Activated CD4-positive, alpha-beta T cell treated with anti-CD3 and anti-CD28 coated beads, Interleukin-2, amount 10 ng/mL, durations not matched to agents 24 days and 14 days (primary cell): ENCODE data around the gene PLVAP. TPM values are rescaled to one million over a fixed set of nuclear protein-coding genes. Genes with fewer than 3 reads are reported as not detected.

Experiments
- DNase-seq: peaks from one replicate; pipeline ENCODE4 v3.0.0; 2022
- H3K27ac Mint-ChIP-seq: one replicate; pipeline ENCODE4 v1.8.0; 2022; ENCODE audit warnings: mild to moderate bottlenecking, mixed read lengths
- H3K27me3 Mint-ChIP-seq: one replicate; pipeline ENCODE4 v1.8.0; 2022; ENCODE audit warnings: mixed read lengths
- H3K36me3 Mint-ChIP-seq: one replicate; pipeline ENCODE4 v1.8.0; 2022; ENCODE audit warnings: low read depth, mild to moderate bottlenecking, mixed read lengths
- H3K4me1 Mint-ChIP-seq: one replicate; pipeline ENCODE4 v1.8.0; 2021; ENCODE audit warnings: mixed read lengths
- H3K4me3 Mint-ChIP-seq: one replicate; pipeline ENCODE4 v1.8.0; 2022; ENCODE audit warnings: mild to moderate bottlenecking, moderate library complexity, mixed read lengths
- H3K9me3 Mint-ChIP-seq: one replicate; pipeline ENCODE4 v1.8.0; 2021; ENCODE audit warnings: mixed read lengths
- intact Hi-C: fragments of 100-400 bp; cut with micrococcal nuclease; formaldehyde crosslinking; loops from one replicate; pipeline ENCODE4 v1.15.1; 2023
- total RNA-seq: library from RNA; stranded (reverse); gene quantifications from 2 replicates; pipeline ENCODE4 v1.2.3, GENCODE V29; 2022

Gene PLVAP
- total RNA-seq, result not detected in 2 replicates

- DNase-seq, result no peak
- H3K4me1 Mint-ChIP-seq, result peaks cover 2% of the 10 kb centered on the region
- no peak within 1 kb of the TSS for H3K4me3 Mint-ChIP-seq
- no peak within 1 kb of the TSS for H3K27ac Mint-ChIP-seq
- no peaks in the 10 kb centered on the region for H3K9me3 Mint-ChIP-seq
- intact Hi-C loops, result no loop called here
- H3K36me3 Mint-ChIP-seq, result peaks cover 2% of the 10 kb centered on the region
- H3K27me3 Mint-ChIP-seq, result peaks cover 6% of the 10 kb centered on the region
Observed at GRCh38 chr19:17376935-17377600, at the start of gene PLVAP. Gene PLVAP, minus strand, starts transcription at chr19:17377342. Its CDS starts 54 bp downstream, at chr19:17377288.

GRCh38 chr19:17424743-17425365 is 47.7 kb upstream of the PLVAP start:
- Mint-ChIP-seq H3K4me3 (no peak overlapping the region), H3K27me3 (no peaks in the 10 kb centered on the region), H3K9me3 (no peaks in the 10 kb centered on the region), H3K27ac (no peak overlapping the region), H3K4me1 (peaks cover 13% of the 10 kb centered on the region), H3K36me3 (peaks cover 8% of the 10 kb centered on the region)
- intact Hi-C loops, result no loop called here
- DNase-seq, result peak; percentile 83

- Mint-ChIP-seq H3K9me3 (no peaks in the 10 kb centered on the region), H3K27me3 (no peaks in the 10 kb centered on the region), H3K4me1 (peaks cover 22% of the 10 kb centered on the region), H3K27ac (no peak overlapping the region), H3K4me3 (no peak overlapping the region), H3K36me3 (peaks cover 10% of the 10 kb centered on the region)
- no peak for DNase-seq
- intact Hi-C loops, result no loop called here
Observed at GRCh38 chr19:17423429-17424208, 46.5 kb upstream of the PLVAP start.

GRCh38 chr19:17421942-17422341 is 44.8 kb upstream of the PLVAP start:
- Mint-ChIP-seq H3K4me1 (peaks cover 23% of the 10 kb centered on the region), H3K4me3 (no peak overlapping the region), H3K27me3 (no peaks in the 10 kb centered on the region), H3K36me3 (peaks cover 12% of the 10 kb centered on the region), H3K27ac (no peak overlapping the region), H3K9me3 (no peaks in the 10 kb centered on the region)
- intact Hi-C loops, result no loop called here
- DNase-seq, result no peak

- Mint-ChIP-seq H3K9me3 (no peaks in the 10 kb centered on the region), H3K4me3 (peak overlapping the region; percentile 92), H3K4me1 (peaks cover 23% of the 10 kb centered on the region), H3K36me3 (peaks cover 19% of the 10 kb centered on the region), H3K27ac (peak overlapping the region; percentile 83), H3K27me3 (no peaks in the 10 kb centered on the region)
- DNase-seq, result peak; percentile 78
- intact Hi-C loops, result no loop called here
Observed at GRCh38 chr19:17420475-17420924, 43.4 kb upstream of the PLVAP start.

- Mint-ChIP-seq H3K4me3 (peak within 1 kb of the TSS; percentile 92), H3K36me3 (peaks cover 24% of the 10 kb centered on the region), H3K27ac (peak within 1 kb of the TSS; percentile 91), H3K9me3 (no peaks in the 10 kb centered on the region), H3K4me1 (peaks cover 23% of the 10 kb centered on the region), H3K27me3 (no peaks in the 10 kb centered on the region)
- DNase-seq, result peak; percentile 98
- intact Hi-C loops, result loop anchor here (1.0 to 10.0 kb wide), 4 partner anchors 15 to 435 kb away; partner anchors contain the start of genes BST2, MRPL34 and RPL18A
Observed at GRCh38 chr19:17419621-17420474, 42.7 kb upstream of the PLVAP start, which contains the start of gene MVB12A. Gene MVB12A, plus strand, starts transcription at chr19:17420047. Its CDS starts 89 bp downstream, at chr19:17420136.

GRCh38 chr19:17419154-17419620 is 42.0 kb upstream of the PLVAP start:
- peak; percentile 60 for DNase-seq
- H3K4me3 Mint-ChIP-seq, result peak overlapping the region; percentile 92
- H3K27ac Mint-ChIP-seq, result peak overlapping the region; percentile 91
- H3K27me3 Mint-ChIP-seq, result no peaks in the 10 kb centered on the region
- H3K36me3 Mint-ChIP-seq, result peaks cover 27% of the 10 kb centered on the region
- H3K9me3 Mint-ChIP-seq, result no peaks in the 10 kb centered on the region
- intact Hi-C loops, result loop anchor here (1.0 to 10.0 kb wide), 4 partner anchors 14 to 436 kb away; partner anchors contain the start of genes BST2, MRPL34 and RPL18A
- H3K4me1 Mint-ChIP-seq, result peaks cover 18% of the 10 kb centered on the region

GRCh38 chr19:17418710-17419109 is 41.6 kb upstream of the PLVAP start:
- no peak for DNase-seq
- Mint-ChIP-seq H3K27ac (peak overlapping the region; percentile 91), H3K27me3 (no peaks in the 10 kb centered on the region), H3K4me1 (peaks cover 18% of the 10 kb centered on the region), H3K36me3 (peaks cover 30% of the 10 kb centered on the region), H3K4me3 (peak overlapping the region; percentile 92), H3K9me3 (no peaks in the 10 kb centered on the region)
- intact Hi-C loops, result loop anchor here (1.0 to 10.0 kb wide), 4 partner anchors 13 to 436 kb away; partner anchors contain the start of genes BST2, MRPL34 and RPL18A

GRCh38 chr19:17415121-17415520 is 38.0 kb upstream of the PLVAP start:
- Mint-ChIP-seq H3K27me3 (no peaks in the 10 kb centered on the region), H3K4me1 (peaks cover 21% of the 10 kb centered on the region), H3K4me3 (no peak overlapping the region), H3K9me3 (no peaks in the 10 kb centered on the region), H3K27ac (no peak overlapping the region), H3K36me3 (peaks cover 39% of the 10 kb centered on the region)
- intact Hi-C loops, result loop anchor here (10.0 kb wide), 1 partner anchor 440 kb away; the partner anchor contains the start of gene RPL18A
- no peak for DNase-seq

GRCh38 chr19:17414097-17414496 is 37.0 kb upstream of the PLVAP start:
- H3K4me1 Mint-ChIP-seq, result peaks cover 16% of the 10 kb centered on the region
- DNase-seq, result no peak
- H3K4me3 Mint-ChIP-seq, result no peak overlapping the region
- H3K27me3 Mint-ChIP-seq, result no peaks in the 10 kb centered on the region
- H3K36me3 Mint-ChIP-seq, result peaks cover 40% of the 10 kb centered on the region
- intact Hi-C loops, result loop anchor here (10.0 kb wide), 1 partner anchor 441 kb away; the partner anchor contains the start of gene RPL18A
- H3K9me3 Mint-ChIP-seq, result no peaks in the 10 kb centered on the region
- H3K27ac Mint-ChIP-seq, result no peak overlapping the region

GRCh38 chr19:17411801-17412200 is 34.7 kb upstream of the PLVAP start:
- H3K9me3 Mint-ChIP-seq, result no peaks in the 10 kb centered on the region
- H3K27ac Mint-ChIP-seq, result no peak overlapping the region
- H3K36me3 Mint-ChIP-seq, result peaks cover 41% of the 10 kb centered on the region
- no peaks in the 10 kb centered on the region for H3K27me3 Mint-ChIP-seq
- intact Hi-C loops, result loop anchor here (10.0 kb wide), 1 partner anchor 443 kb away; the partner anchor contains the start of gene RPL18A
- no peak overlapping the region for H3K4me3 Mint-ChIP-seq
- peaks cover 21% of the 10 kb centered on the region for H3K4me1 Mint-ChIP-seq
- no peak for DNase-seq

GRCh38 chr19:17409990-17410389 is 32.8 kb upstream of the PLVAP start:
- Mint-ChIP-seq H3K4me1 (peaks cover 26% of the 10 kb centered on the region), H3K27me3 (no peaks in the 10 kb centered on the region), H3K36me3 (peaks cover 31% of the 10 kb centered on the region), H3K4me3 (no peak overlapping the region), H3K9me3 (no peaks in the 10 kb centered on the region), H3K27ac (no peak overlapping the region)
- DNase-seq, result no peak
- intact Hi-C loops, result loop anchor here (5.0 to 10.0 kb wide), 2 partner anchors 42 to 445 kb away; partner anchors contain the start of gene RPL18A

GRCh38 chr19:17406887-17407196 is 29.7 kb upstream of the PLVAP start:
- Mint-ChIP-seq H3K4me3 (peak overlapping the region; percentile 97), H3K36me3 (peaks cover 26% of the 10 kb centered on the region), H3K9me3 (no peaks in the 10 kb centered on the region), H3K4me1 (peaks cover 32% of the 10 kb centered on the region), H3K27ac (peak overlapping the region; percentile 91), H3K27me3 (no peaks in the 10 kb centered on the region)
- DNase-seq, result peak; percentile 64
- intact Hi-C loops, result loop anchor here (5.0 kb wide), 1 partner anchor 45 kb away; no protein-coding TSS in a partner anchor
